Body of pancreas (tissue), 4 donors: ENCODE results near the gene KRTAP10-2. TPM values are rescaled to one million over a fixed set of nuclear protein-coding genes. Genes with fewer than 3 reads are reported as not detected.
"Not testable (repeated sequence)": the region's sequence is repeated elsewhere in the genome, so short reads cannot be mapped to it uniquely, and the experiment has no call there.

Source experiments
- ATAC-seq: fragments of 150-250 bp; one replicate; pipeline ENCODE4 v1.9.1; 2016
- DNase-seq, 4 donors: peaks; one replicate each; pipeline ENCODE4 v3.0.0-alpha.2; 2019
- H3K27ac ChIP-seq, 4 donors: fragments of 200-600 bp; sonication (generic); 1 replicate in 3 of 4; 2 replicates in 1 of 4; pipeline versions ENCODE4 v1.5.1 to v1.6.1; 2016 to 2019; ENCODE audit warnings: mild to moderate bottlenecking in 1 of 4, mixed read lengths in 1 of 4, moderate library complexity in 1 of 4
- H3K27me3 ChIP-seq, 2 donors: fragments of 200-600 bp; sonication (generic); one replicate each; pipeline ENCODE4 v1.6.0; 2016; ENCODE audit warnings: mild to moderate bottlenecking in 1 of 2
- H3K36me3 ChIP-seq, 2 donors: fragments of 200-600 bp; sonication (generic); replicated peaks in 1 of 2; 2 replicates each; pipeline ENCODE4 v1.5.1; 2016; ENCODE audit warnings: low read depth in 2 of 2; ENCODE audit not compliant: insufficient read depth in 1 of 2
- H3K4me1 ChIP-seq: fragments of 200-600 bp; sonication (generic); one replicate; pipeline ENCODE4 v1.6.0; 2016
- H3K4me3 ChIP-seq, 2 donors: fragments of 200-600 bp; sonication (generic); 1 replicate in 1 of 2; 2 replicates in 1 of 2; pipeline ENCODE4 v1.5.1; 2016 to 2019
- H3K9me3 ChIP-seq, 3 donors: fragments of 200-600 bp; sonication (generic); 1 replicate in 2 of 3; 2 replicates in 1 of 3; pipeline ENCODE4 v1.5.1; 2016
- CTCF ChIP-seq, 7 experiments: fragments of 450-650 bp in 4 of 7; fragments of 200-600 bp in 3 of 7; sonication (generic) in 3 of 7; IDR thresholded peaks; one replicate each; pipeline ENCODE4 v1.5.1; 2016 to 2019; ENCODE audit warnings: antibody characterized with exemption in 7 of 7
- POLR2A ChIP-seq, 3 donors: fragments of 450-650 bp; IDR thresholded peaks; one replicate each; pipeline ENCODE4 v1.6.1; 2016; ENCODE audit warnings: antibody characterized with exemption in 3 of 3, mild to moderate bottlenecking in 2 of 3
- WGBS, 2 donors: methylation state at CpG; one replicate each; pipeline ENCODE4 v1.1.5; 2017; 5-methylcytosine and 5-hydroxymethylcytosine counted together
- intact Hi-C: fragments of 100-400 bp; cut with DNase I; formaldehyde crosslinking; loops from one replicate; pipeline ENCODE4 v1.15.1; 2023
- total RNA-seq, 2 donors: library from RNA; depleted of rRNA; stranded (reverse); fragments of >200 nt; gene quantifications; one replicate each; pipeline ENCODE4 v1.1.0, GENCODE V29; 2016

Gene KRTAP10-2
- total RNA-seq = not detected

GRCh38 chr21:44551340-44551961 lies at the start of gene KRTAP10-2:
KRTAP10-2 (minus strand) TSS chr21:44551505; CDS start chr21:44551458, 47 bp downstream.
- Histone ChIP-seq H3K4me1 (no peaks in the 10 kb centered on the region), H3K4me3 (no peak within 1 kb of the TSS), H3K27ac (no peak within 1 kb of the TSS), H3K36me3 (no peaks in the 10 kb centered on the region), H3K9me3 (peaks cover 0 to 4% (median 0%) of the 10 kb centered on the region in 3 donors), H3K27me3 (peaks cover 0 to 3% of the 10 kb centered on the region in 2 donors)
- ATAC-seq = no peak
- no peak for DNase-seq
- WGBS, 2 donors = 44 to 46% methylated on average over 10 to 15 of the region's 17 CpGs
- TF ChIP-seq CTCF (IDR thresholded peaks at IDR 0.05) (no peak), POLR2A (IDR thresholded peaks at IDR 0.05) (no peak)
- intact Hi-C loops = no loop called here

- WGBS, 2 donors = 50 to 67% methylated on average over 8 to 9 of the region's 10 CpGs
- ATAC-seq, H3K36me3 ChIP-seq, intact Hi-C loops, H3K4me1 ChIP-seq, H3K9me3 ChIP-seq, H3K27ac ChIP-seq, DNase-seq, H3K27me3 ChIP-seq, H3K4me3 ChIP-seq: not testable (repeated sequence)
These were observed 49.8 kb upstream of the KRTAP10-2 start for GRCh38 chr21:44601091-44601490.

GRCh38 chr21:44600118-44600978 lies 49.0 kb upstream of the KRTAP10-2 start, which contains the start of gene KRTAP10-7:
KRTAP10-7 (plus strand) TSS chr21:44600597; CDS start chr21:44600622, 25 bp downstream.
- H3K9me3 ChIP-seq, ATAC-seq, H3K27ac ChIP-seq, H3K36me3 ChIP-seq, H3K4me1 ChIP-seq, DNase-seq, H3K4me3 ChIP-seq, H3K27me3 ChIP-seq, intact Hi-C loops: not testable (repeated sequence)
- 51 to 61% methylated on average over 13 to 18 of the region's 23 CpGs for WGBS, 2 donors

GRCh38 chr21:44599264-44600029 lies 48.1 kb upstream of the KRTAP10-2 start:
- H3K9me3 ChIP-seq = no peaks in the 10 kb centered on the region
- TF ChIP-seq POLR2A (IDR thresholded peaks at IDR 0.05) = no peak
- TF ChIP-seq CTCF (IDR thresholded peaks at IDR 0.05) = no peak
- no peaks in the 10 kb centered on the region for H3K4me1 ChIP-seq
- DNase-seq (no peak), ATAC-seq (no peak)
- WGBS, 2 donors = 77% methylated on average over 8 of the region's 8 CpGs
- intact Hi-C loops = no loop called here
- no peak overlapping the region for H3K4me3 ChIP-seq
- H3K27ac ChIP-seq = no peak overlapping the region
- no peaks in the 10 kb centered on the region for H3K27me3 ChIP-seq
- H3K36me3 ChIP-seq = no peaks in the 10 kb centered on the region

GRCh38 chr21:44598061-44598460 lies 46.8 kb upstream of the KRTAP10-2 start:
- H3K4me1 ChIP-seq = no peaks in the 10 kb centered on the region
- WGBS, 2 donors = 57 to 72% methylated on average over 11 of the region's 11 CpGs
- no peaks in the 10 kb centered on the region for H3K27me3 ChIP-seq
- no peak overlapping the region for H3K27ac ChIP-seq
- no peaks in the 10 kb centered on the region for H3K36me3 ChIP-seq
- no peak for TF ChIP-seq CTCF (IDR thresholded peaks at IDR 0.05)
- TF ChIP-seq POLR2A (IDR thresholded peaks at IDR 0.05) = no peak
- intact Hi-C loops = no loop called here
- H3K9me3 ChIP-seq = no peaks in the 10 kb centered on the region
- no peak overlapping the region for H3K4me3 ChIP-seq
- no peak for ATAC-seq
- no peak for DNase-seq
